MV-4-11 (cell line): ENCODE results near the gene EGF.

Experiments used
- DNase-seq: peaks from one replicate; lab custom pipeline; 2025; lab: John Stamatoyannopoulos, UW

Gene EGF

GRCh38 chr4:109994415-109994827, 81.7 kb downstream of the EGF start:
- peak; percentile 93 for DNase-seq

DNA sequence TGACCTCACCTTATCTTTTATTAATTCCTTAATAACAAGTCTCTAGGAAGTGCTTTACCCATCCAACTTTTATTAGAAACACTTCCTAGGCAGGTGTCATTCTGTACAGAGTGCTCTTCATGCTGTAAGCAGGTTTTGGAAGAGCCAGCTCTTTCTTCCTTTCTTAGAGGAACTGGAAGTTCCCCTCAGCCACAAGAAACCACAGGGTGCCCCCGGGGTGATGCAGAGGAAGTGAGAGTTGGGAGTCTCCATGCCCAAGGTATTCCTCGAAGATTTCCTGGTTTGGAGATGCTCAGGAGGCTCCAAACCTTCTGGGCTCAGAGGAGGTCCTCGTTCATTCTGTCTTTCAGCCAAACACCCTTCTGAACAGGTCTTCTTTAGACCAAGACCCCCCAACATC, 83.8 kb downstream of the EGF start:
- peak; percentile 83 for DNase-seq

DNA sequence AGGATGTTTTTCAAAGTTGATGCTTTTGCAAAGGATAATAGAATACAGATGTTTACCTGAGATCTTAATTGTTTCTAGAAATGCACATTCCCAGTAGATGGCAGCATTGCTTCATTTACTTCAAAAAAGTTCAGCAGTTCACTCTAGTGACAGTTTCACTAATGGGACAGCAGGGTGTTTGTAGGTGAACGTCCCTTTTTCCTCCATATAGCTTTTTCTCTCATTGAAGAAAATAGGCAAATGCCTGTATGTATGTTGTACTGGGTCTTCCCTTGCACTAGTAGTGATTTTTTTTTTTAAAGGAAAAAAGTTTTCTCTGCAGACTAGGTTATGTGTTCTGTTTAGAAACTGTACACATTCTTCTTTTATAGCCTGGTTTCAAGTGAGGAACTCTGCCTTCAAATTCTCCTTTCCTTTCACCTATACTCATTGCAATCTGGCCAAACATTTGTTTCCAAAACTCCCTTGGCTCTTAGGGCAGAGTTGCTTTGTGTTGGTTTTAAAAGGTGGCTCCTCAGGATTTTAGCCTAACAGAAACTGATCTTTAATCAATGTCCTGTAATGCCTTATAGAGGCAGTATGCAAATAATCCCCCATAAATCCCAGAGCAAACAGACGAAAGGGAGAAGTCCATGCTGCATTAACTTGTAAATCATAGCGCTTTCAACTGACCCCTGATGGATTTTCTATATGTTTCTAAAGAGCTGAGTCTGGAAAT, 86.3 kb downstream of the EGF start:
- peak; percentile 55 for DNase-seq

DNA sequence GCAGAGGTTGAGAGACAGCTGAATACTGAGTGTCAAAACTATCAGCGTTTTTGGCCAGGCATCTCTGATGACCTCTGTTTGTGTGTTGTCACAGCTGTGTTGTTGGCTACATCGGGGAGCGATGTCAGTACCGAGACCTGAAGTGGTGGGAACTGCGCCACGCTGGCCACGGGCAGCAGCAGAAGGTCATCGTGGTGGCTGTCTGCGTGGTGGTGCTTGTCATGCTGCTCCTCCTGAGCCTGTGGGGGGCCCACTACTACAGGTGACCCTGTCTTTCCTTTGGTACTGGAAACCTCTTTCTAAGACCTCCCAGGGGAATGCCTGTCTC, 86.9 kb downstream of the EGF start:
- no peak for DNase-seq

- DNase-seq = no peak
Measured at GRCh38 chr4:110002326-110002725, 89.6 kb downstream of the EGF start.

DNA sequence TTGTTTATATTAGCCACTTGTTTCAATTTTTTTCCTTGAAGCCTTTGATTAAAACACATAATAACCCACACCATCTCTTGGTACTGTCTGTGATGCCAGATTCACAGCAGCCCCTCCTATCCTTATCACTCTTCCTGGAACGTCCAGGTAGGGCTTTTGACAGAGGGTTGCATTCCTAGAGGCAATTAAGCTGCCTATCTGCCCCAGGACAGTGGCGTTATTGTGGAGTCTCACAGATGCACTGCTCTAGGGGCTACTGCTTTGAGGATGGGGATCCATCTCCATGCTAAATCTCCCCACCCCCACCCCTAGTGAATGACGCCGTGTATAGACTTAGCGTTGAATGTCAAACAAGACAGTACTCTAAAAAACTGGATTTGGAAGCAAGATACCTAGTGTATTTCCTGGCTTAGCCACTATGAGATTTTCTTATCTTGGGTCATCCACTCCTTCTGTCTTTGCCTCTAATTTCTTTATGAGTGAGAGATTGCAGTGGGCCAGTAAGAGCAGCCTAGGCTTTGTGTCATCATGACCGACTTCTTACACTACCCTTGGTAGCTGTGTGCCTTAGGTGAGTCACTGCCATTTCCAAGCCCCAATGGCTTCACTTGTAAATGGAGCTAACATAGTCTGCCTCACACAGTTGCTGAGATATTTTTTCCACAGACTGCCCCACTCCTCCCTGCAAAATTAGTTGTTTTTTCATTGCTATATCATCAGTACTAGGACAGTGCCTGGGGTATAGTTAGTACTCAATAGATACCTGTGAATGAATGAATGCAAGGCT, 90.9 kb downstream of the EGF start:
- no peak for DNase-seq

GRCh38 chr4:110004556-110004955, 91.9 kb downstream of the EGF start:
- no peak for DNase-seq

- DNase-seq = peak; percentile 48
Measured at GRCh38 chr4:110005461-110006056, 92.9 kb downstream of the EGF start.

DNA sequence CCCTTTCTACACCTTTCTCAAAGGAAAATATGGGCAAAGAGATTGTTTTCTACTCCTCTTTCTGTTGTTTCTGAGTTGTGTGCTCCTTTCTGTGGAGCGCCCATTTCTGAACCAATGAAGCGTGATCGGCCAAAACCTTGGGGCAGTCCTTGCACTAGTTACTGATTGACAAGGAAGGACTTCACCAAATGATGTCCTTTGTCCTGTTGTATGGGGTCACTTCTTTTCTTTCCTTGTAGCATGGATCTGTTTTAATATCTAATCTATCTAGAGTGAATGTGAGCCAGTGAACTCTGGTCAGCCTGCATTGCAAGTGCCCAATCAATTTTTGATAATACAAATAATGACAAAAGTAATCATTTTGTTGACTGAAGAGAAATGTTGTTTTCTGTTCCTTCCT, 94.5 kb downstream of the EGF start:
- no peak for DNase-seq

- DNase-seq = no peak
Measured at GRCh38 chr4:110008540-110008939, 95.9 kb downstream of the EGF start.

DNA sequence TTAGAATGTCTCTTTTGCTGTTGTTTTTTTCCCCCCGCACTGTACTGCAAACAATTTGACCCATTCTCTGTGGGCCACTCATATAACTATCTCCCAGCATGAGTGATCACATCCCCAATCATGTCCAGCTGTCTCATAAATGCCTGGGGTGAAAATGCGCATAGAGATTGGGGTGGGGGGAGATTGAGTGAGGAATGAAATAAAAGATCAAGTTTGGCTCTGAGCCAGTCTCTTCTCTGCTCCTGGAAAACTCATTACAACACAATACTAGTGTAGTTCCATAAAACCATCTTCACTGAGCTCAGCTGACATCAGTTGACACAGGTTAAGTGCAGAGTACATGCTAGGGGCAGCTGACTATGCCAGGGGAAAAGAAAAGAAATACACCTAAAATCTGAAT, 96.9 kb downstream of the EGF start:
- DNase-seq = no peak

- DNase-seq = no peak
Measured at GRCh38 chr4:110010797-110011196, 98.1 kb downstream of the EGF start.

- no peak for DNase-seq
Measured at GRCh38 chr4:110012917-110013316, 100.2 kb downstream of the EGF start.

GRCh38 chr4:110014233-110014632, 101.5 kb downstream of the EGF start:
- DNase-seq = no peak

GRCh38 chr4:110019153-110019552, 106.5 kb downstream of the EGF start:
- DNase-seq = no peak

DNA sequence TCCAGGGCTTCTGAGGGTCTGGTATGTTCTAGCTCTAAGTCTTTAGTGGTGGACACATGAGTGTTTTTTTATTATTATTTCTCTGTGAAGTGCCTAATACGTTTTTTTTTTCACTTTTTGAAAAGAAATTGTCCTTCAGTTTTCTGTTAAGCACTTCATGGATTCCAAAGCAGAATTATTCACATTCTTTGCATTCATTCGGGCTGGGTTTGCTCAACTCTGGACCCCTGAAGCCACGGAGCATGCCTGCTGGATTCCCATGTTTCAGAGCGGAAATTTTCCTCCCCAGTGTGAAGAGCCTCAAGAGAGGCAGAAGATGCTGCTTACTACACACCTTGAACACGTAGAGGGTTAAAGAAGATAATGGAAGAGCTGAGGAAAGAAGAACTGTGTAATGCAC, 107.5 kb downstream of the EGF start:
- DNase-seq = no peak

DNA sequence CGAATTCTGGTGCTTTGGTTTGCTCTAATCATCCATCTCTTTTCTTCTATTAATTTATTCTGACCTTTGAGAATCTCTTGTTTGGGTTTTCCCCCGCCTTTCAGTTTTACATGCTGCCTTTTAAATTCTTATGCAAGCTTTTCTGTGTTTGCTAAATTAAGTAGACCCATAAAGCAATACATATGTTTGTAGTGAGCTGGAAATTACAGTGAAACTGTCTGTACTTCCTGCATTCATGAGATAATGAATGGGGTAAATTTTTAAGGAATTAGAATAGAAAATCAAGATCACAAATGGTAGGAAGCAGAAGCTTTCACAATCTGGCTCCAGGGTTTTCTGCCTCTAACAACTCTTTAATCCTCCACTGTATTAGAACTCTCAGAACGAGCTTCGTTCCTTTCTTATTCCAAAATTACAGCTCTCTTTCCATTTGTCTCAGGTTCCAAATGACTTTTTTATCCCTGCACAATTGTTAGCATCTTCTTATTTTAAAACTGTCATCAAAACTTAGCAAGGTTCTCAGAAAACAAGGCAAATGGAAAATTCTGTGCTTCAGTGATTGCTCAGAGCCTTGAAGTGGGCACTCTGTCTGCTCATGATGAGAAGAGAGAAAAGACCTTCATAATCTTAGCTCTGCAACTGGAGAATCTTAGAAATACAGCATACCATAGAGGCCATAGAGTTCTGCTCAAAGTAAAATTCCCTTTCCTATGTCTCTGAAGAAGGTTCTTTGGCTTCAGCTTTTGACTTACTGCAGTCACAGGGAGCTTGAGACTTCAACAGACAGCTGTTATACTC, 108.2 kb downstream of the EGF start:
- no peak for DNase-seq

- no peak for DNase-seq
Measured at GRCh38 chr4:110022457-110022856, 109.8 kb downstream of the EGF start.

DNA sequence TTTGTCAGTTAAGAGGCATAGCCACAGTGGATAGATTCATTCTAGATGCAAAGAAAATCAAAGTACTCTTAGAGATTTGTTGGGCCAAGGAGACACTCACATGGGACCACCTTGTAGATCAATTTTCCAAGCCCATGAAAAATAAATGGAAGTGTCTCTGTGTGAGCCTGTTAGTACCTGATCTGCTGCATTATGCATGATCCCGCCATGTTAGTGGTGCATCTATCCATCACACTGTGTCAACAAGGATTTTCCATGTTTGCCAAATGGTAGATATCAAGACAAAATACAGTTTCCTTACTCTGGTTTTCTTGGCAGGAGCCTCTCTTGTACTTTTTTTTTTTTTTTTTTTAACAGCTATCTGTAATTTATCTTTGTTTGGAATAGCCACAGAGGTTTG, 112.4 kb downstream of the EGF start:
- no peak for DNase-seq

GRCh38 chr4:110025718-110026117, 113.0 kb downstream of the EGF start:
- no peak for DNase-seq

DNA sequence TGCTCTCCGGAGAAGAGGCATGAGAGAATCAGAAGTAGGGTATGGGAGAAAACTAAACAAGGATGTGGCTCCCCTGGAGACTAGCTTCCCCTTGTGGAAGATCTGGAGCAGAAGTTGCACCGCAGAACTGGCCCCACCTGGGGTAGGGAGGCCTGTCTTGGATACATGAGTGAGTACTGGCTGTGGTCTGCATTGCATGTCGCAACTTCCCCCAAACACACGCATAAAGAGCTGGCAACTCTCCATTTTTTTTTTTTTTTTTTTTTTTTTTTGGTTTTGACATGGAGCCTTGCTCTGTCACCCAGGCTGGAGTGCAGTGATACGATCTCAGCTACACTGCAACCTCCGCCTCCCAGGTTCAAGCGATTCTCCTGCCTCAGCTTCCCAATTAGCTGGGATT, 119.9 kb downstream of the EGF start:
- DNase-seq = peak; percentile 97

GRCh38 chr4:110033355-110034025, 120.8 kb downstream of the EGF start:
- DNase-seq = peak; percentile 43
